GM19324 (cell line): ENCODE data around the gene PCARE.
A peak's percentile ranks its signal among the peaks of the same experiment; 100 is the strongest.

Experiments
- ATAC-seq: cut with Tn5 transposase; IDR thresholded peaks from one replicate; pipeline ENCODE4 v1.9.1; 2021; ENCODE audit warnings: mild to moderate bottlenecking, moderate library complexity; ENCODE audit not compliant: unreplicated experiment, low FRiP score

PCARE gene

DNA sequence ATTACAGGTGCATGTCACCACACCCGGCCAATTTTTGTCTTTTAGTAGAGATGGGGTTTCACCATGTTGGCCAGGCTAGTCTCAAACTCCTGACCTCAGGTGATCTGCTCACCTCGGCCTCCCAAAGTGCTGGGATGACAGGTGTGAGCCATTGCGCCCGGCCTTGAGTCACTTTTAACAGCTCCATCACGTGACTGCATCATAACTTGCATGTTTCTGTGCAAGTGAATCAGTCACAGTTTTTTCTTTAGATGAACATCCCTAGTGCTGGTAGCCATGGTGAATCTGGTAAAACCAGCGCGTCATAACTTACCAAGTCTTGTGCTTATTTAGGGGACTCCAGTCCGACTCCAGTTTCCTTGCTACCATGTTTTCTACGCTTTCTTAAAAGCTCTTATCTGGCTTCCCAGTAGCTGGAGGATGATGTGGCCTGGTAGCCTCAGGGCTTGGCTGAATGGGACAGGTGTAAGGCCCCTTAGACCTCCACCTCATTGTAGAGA is 33.1 kb downstream of the PCARE start:
- ATAC-seq: no peak

DNA sequence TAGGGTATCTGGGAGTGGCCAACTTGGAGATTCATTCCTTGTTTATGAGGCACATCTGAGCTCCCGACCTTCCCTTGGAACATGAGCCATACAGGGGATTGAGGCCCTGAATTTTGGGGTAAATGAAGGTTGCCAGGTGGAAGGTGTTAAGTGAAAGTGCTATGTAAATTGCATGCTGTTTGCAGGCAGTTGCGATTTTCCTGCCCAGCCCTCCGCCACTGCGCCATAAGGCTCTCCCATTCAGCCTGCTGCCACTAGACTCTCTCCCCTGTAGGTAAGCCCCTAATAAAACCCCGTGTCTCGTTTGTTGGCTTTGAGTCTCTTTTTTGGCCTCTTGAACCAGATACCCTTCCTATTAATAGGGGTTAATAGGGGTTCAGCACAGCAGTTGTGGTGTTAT is 33.8 kb downstream of the PCARE start:
- ATAC-seq: no peak

DNA sequence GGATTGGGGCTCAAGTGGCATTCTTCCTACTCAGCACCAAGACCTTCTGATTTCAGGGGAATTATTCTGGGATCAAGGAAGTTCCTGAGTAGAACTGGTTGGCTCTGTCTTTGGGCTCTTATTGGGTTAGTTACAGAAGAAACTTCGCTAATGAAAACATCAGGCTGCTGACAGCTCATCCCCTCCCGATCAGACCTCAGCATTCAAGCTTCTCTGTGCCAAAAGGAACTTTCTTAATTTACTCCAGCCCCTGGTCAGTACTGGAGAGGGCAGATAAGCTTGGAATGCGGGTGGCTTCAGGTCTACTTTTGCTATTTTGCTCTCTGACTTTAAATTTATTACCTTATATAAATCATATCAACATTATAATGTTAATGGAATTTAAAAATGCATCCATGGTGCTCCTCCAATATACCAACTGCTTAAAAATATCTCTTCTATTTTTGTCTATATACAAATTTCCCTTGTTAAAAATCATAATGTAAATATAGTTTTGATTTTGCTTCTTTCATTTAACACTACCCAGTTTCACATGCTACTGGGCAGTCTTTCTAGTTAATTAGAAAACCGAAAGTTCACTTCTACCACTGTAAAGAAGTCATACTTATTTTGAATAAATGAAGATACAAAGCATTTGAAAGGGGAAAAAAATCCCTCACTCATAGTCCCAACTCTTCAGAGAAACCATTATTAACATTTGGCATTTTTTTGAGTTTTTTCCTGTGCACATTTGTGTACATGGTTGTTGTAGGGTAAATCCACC is 34.4 kb downstream of the PCARE start:
- peak; percentile 63 for ATAC-seq

DNA sequence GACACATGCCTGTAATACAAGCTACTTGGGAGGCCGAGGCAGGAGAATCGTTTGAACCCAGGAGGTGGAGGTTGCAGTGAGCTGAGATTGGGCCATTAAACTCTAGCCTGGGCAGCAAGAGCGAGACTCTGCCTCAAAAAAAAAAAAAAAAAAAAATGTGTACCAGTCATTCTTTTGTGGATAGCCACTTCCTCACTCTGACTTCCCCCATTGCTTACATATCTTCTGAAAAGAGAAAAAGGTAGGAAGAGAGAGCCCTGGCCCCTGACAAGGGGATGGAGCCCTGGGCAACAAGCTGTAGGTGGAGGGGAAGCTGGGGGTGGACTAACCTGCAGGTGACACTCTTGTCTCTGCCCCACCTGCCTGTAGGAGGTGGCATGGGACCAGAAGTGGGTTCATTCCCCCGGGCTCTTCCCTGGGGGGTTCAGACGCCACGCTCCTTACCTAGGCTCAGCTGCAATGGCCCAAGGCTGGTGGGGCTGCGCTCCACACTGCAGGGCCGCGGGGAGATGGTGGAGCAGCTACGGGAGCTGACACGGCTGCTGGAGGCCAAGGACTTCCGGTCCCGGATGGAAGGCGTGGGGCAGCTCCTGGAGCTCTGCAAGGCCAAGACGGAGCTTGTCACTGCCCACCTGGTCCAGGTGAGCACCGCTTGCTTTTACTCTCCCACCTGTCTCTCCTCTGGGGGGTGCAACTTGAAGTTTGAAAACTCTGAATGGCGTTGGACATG is 39.1 kb downstream of the PCARE start:
- no peak for ATAC-seq

DNA sequence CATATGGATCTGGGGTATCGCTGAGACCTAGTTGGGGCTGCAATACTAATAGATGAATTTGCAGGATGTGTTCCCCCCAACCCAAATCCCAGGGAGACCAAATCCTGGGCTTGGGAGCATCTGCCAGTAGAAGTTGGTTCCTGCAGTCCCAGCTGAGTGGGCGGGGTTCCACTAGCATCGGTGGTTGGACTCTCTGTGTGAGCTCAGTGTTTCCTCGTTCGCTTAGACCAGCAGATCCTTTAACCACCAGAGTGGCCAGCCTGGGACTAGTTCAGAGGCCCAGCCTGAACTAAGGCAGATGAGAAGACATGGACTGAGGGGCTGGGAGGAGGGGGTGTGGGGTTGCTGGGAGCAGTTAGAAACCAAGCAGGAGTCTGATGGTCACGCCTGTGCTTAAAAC is 40.7 kb downstream of the PCARE start:
- no peak for ATAC-seq

DNA sequence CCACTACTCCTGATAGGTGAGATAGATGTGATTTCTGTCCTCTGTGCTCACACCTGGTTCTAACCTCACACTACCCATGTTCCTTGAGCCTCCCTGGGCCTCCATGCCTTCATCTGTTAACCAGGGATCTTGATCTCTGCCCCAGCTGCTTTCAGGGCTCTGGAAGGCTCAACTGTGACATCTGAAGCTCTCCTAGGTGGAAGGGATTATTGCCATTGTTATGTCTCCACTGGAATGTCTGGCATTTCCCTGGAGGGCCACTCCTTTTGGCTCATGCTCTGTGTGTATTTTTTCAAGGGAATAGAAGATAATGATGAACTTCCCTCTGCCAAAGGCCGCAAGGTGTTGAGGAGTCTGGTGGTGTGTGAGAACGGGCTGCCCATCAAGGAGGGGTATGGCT is 41.2 kb downstream of the PCARE start:
- no peak for ATAC-seq

DNA sequence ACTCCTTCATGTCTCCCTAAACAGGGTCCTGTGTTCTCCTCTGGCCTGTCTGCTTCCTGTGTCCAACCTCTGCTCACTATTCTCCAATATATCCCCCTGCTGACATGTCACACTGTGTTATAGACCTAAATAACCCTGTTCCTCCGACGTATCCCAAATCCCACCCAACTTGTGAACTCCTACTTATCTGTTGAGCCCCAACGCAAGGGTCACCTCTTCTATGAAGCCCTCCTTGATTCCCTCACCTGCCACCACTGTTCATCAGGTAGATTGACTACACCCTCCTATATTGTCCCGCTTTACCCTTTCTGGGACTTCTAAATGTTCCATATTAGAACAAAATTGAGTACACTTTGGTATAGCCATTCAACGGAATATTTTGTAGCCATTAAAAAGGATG is 42.1 kb downstream of the PCARE start:
- ATAC-seq: no peak

DNA sequence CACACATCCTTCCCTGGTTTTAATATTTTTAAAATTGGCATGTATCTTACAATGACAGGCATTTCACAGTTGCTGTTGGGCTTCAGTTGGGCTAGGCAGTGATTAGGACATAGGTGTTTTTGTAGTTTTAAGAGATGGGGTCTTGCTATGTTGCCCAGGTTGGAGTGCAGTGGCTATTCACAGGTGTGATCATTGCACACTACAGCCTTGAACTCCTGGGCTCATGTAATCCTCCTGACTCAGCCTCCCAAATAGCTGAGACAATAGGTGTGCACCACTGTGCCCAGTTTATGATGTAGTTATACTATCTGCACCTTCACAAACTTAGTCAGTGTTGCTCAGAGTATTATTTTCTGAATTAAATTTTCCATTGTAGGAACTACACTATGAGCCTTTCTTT is 43.3 kb downstream of the PCARE start:
- no peak for ATAC-seq

DNA sequence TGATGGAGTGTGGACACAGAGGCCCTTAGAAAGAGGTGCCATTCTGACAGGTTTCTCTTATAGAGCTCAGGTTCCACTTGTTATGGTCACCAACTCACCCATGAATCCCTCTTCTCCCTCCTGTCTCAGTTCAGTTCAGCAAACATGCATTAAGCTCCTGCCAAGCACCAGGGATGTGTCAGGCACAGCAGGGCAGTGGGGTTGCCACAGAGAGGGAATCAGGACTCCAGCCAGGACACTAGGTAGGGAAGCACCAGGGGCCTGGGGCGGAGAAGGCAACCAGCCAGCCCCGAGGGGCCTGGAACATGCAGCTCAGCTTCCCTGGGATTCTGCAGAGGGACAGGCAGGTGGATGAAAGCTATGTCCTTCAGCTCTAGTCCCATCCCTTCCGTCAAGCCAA is 48.6 kb downstream of the PCARE start:
- no peak for ATAC-seq

DNA sequence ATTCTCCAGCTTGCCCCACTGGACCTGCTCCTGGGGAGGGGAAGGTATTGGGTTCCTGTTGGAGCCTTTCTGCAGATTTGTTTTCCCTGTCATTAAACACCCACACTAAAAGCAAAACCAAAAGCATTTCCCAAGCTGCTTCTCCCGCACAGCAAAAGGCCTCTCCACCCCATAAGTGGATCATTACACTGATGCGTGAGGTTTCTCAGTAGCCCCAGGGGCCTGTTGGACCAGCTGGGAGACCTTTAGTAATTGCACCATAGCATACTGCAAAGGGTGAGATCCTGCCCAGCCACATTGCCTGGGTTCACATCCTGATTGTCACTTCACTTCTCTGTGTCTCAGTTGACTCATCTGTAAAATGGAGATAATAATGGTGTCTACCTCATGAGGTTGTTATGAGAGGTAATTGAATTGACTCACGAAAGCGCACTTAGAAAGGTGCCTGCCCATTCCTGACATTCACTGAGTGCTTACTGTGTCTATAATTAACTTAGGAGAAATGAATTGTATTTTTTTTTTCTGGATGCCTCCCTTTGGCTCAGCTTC is 49.4 kb downstream of the PCARE start:
- no peak for ATAC-seq

DNA sequence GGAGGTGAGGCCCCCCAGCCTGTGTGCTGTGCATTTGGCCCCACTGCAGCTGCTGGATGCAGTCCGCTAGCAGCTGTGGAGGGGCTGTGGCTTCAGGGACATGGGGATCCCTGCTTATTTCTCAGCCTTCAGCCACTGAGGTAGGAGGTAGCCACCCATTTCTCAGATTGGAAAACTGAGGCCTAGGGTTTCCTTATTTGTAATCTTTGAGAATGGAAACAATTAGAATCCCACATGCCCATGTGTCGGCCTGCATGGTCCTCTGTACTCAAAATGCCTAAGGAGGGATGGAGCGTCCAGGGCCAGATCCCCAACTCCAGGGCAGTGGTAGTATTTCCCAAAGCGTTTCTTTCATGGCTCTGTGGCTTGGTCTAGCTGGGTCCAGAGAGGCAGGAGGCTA is 51.1 kb downstream of the PCARE start:
- ATAC-seq: no peak

DNA sequence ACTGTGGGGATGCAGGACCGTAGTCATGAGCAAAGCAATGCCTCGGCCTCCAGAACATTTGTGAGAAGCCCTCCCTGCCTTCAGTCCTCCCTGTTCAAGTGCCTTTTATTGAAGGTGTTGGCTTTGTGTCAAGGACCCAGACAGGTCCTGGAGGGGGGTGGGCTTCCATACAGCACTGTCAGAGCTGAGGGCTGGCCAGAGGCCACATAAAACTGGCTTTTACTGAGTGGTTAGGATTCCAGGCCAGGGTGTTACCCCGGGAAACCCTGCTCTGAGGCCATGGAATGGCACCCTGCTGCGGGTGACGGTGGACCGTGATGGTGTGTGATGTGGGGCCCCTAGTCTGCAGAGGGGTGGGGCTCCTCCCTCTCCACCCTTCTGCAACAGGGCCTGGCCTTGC is 51.6 kb downstream of the PCARE start:
- no peak for ATAC-seq

DNA sequence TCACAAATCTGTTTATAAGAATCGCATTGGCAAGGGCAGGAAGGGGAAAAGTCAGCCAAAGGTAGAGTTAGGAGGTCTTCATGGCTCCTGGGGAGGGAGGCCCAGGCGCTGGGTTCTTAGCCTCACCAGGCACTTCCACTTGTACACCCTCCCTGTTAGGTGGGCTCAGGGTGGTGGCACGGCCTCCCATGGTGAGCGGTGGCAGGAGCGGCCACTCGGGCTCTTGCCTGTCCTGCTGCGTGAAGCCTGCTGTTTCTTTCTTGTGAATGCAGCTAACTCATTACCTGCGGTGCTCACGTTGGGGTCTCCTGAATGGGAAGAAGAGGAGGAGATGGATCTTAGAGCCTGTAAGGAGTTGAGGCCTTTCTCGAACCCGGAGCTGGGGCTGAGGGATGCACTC is 52.4 kb downstream of the PCARE start:
- no peak for ATAC-seq

DNA sequence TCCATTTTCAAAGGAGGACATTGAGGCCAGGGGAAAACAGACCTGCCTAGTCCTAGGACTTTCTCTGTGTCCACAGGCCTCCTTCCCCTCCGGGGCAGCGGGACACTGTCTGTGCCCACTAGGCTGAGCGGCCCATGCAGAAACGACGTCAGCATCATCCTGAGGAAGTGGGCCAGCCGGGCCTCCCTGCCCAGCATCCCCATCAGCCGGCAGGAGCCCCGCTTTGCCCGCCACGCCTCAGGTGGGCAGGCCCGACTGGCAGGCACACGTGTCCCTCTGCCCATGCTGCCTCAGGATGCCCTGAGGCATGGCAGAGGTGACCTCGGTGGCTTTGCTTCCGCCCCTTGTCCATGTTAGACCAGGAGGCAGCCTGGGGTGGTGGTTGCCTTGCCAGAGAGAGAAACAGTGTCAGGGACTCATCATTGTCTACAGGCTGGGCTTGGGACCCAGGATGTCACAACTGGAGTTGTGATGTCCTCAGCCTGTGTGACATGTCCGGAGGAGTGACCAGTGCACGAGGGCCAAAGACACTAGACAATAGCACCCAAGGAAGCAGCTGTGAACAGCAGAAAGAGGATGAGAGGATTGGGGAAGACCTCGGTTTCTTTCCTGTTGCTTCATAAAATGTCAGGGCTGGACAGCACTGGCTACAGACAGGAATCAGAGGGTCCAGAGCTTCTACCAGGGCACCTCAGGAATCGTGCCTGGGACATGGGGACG is 56.4 kb downstream of the PCARE start:
- ATAC-seq: no peak

DNA sequence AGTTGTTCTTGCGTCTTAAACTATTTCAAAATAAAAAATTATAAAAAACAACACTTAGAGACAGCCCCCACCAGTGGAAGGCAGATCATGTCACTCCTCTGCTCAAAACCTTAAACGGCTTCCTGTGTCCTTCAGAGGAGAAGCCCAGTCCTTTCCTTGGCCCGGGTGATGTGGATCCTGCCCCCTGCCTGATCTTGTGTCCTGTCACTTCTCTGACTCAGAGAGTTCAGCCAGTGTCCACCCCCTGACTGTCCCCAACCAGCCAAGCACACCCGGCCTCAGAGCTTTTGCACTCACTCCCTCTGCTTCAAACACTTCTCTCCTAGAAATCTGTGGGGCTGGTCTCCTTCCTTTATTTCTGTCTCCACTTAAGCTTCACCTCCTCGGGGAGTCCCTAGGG is 57.8 kb downstream of the PCARE start:
- no peak for ATAC-seq

DNA sequence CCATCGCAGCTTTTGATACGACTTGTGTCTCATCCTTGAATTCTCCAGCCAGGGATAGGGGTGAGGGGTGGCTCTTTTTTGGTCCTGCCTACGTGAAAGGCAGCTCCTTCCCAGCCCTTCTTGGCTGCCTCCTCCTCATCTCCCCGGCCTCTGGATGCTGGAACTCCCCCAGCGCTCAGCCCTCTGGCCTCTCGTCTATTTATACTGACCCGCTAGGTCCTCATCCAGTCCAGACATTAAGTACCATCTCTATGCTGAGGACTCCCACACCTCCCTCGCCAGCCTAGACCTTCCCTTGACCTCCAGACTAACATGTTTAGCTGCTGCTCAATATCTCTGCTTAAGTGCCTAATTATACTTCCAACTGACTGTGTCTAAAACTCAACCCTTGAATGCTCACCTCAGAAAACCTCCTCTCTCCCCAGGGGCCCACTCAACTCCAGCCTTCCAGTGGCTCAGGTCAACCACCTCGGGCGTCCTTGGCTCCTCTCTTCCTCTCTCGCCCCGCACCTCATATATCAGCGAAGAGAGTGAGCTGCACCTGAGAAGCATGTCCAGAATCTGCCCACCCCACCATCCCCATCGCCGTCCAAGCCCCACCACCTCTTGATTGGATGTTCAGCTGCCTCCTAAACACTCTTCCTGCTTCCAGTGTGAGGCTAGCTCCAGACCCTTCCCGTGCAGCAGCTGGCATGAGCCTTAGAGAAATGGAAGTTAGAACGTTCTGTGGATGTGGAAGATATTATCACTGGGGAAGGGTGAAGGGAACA is 58.4 kb downstream of the PCARE start:
- no peak for ATAC-seq

DNA sequence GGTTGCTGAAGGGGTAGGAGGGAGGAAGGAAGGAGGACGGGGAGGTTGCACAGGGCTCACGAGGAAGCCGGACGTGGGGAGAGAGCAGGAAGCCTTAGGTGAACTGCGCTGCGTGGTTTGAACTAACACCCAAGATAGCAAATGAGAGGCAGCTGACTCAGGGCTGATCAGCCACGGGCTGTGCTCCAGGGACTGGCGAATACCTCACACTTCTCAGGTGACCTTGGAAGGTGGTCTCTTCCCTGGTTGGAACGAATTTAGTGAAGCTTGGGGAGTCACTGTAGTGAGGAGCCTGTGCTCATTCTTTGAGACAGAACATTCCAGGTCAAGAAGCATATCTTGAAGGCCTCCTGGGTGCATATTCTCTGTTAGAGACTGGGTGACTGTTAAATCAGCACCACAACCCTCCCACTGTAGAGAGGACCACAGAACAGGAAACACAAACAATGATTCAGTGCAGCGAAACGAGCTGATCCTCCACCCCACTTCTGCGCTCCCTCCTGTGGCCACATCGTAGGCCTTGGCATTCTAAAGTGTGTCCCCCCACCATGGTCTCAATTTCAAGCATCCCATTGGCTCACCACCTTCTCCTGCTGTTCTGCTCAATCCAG is 59.4 kb downstream of the PCARE start:
- no peak for ATAC-seq

DNA sequence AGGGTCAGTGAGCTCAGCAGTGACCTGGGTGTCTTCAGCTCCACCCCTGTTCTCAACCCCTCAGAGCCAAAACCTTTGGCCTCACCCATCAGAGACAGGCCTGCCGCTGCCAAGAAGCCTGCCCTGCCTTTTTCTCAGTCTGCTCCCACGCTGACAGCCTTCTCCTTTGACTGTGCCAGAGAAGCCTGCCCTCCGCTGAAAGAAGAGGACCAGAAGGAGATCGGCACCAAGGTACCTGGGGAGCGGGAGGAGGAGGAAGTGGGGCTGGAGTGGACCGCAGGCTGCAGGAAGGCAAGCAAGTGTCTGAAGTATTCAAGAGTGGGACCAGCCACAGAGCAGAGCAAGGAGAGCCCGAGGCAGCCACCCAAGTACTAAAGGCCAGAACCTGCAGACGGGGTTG is 60.0 kb downstream of the PCARE start:
- no peak for ATAC-seq

DNA sequence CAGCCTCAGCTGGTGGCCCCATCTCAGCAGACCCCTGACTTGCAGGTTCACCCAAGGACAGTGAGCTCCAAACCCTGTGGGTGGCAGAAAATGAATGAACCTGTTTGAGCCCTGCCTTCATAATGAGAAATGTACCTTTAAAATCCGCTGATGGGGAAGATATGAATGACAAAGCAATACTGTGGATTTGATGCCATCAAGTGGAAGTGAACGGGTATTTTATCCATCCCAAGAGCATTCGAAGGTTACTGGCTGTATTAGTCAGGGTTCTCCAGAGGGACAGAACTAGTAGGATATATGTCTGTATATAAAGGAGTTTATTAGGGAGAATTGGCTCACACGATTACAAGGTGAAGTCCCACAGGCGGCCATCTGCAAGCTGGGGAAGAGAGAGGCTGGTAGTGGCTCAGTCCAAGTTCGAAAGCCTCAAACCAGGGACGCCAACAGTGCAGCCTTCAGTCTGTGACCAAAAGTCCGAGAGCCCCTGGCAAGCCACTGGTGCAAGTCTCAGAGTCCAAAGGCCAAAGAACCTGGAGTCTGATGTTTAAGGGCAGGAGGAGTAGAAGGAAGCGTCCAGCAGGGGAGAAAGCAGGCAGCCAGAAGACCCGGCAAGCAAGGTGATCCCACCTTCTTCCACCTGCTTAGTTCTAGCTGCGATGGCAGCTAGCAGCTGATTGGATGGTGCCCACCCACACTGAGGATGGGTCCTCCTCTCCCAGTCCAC is 61.1 kb downstream of the PCARE start:
- no peak for ATAC-seq
